Loucy (cell line): ENCODE data around the gene RBM20.

ENCODE experiments used
- H2AFZ ChIP-seq: fragments of 200-600 bp; sonication (generic); 2 replicates; pipeline ENCODE4 v1.6.0; 2016; ENCODE audit warnings: antibody characterized with exemption, mild to moderate bottlenecking, low read length, moderate library complexity
- H3F3A ChIP-seq: fragments of 200-600 bp; 2 replicates; pipeline ENCODE4 v1.6.0; 2016; ENCODE audit warnings: antibody characterized with exemption, low read depth, mild to moderate bottlenecking
- H3K27me3 ChIP-seq: fragments of 200-600 bp; sonication (generic); 2 replicates; pipeline ENCODE4 v1.6.1; 2014; ENCODE audit warnings: low read length, mild to moderate bottlenecking; ENCODE audit not compliant: insufficient read depth, poor library complexity, severe bottlenecking
- H3K36me3 ChIP-seq: fragments of 200-600 bp; sonication (generic); 2 replicates; pipeline ENCODE4 v1.6.1; 2016; ENCODE audit warnings: low read length; ENCODE audit not compliant: insufficient read depth
- H3K4me1 ChIP-seq: fragments of 200-600 bp; sonication (generic); 2 replicates; pipeline ENCODE4 v1.5.1; 2014; ENCODE audit warnings: low read length, mild to moderate bottlenecking; ENCODE audit not compliant: insufficient read depth, poor library complexity, severe bottlenecking
- H3K4me2 ChIP-seq: fragments of 200-600 bp; sonication (generic); 2 replicates; pipeline ENCODE4 v1.6.0; 2014; ENCODE audit warnings: antibody characterized with exemption, low read length, low read depth, mild to moderate bottlenecking; ENCODE audit not compliant: poor library complexity, severe bottlenecking
- H3K4me3 ChIP-seq: fragments of 200-600 bp; sonication (generic); 2 replicates; pipeline ENCODE4 v1.5.1; 2014; ENCODE audit warnings: low read length, mild to moderate bottlenecking, mixed read lengths; ENCODE audit not compliant: poor library complexity, severe bottlenecking
- H3K79me2 ChIP-seq: fragments of 200-600 bp; sonication (generic); 2 replicates; pipeline ENCODE4 v1.6.1; 2014; ENCODE audit warnings: low read length; ENCODE audit not compliant: insufficient read depth
- H3K9ac ChIP-seq: fragments of 200-600 bp; sonication (generic); 2 replicates; pipeline ENCODE4 v1.6.0; 2014; ENCODE audit warnings: mild to moderate bottlenecking, low read depth, low read length, moderate library complexity; ENCODE audit not compliant: poor library complexity, severe bottlenecking
- H3K9me2 ChIP-seq: fragments of 200-600 bp; sonication (generic); replicated peaks from 2 replicates; pipeline ENCODE4 v1.6.1; 2016; ENCODE audit warnings: low read depth, low read length, mixed read lengths
- H3K9me3 ChIP-seq: fragments of 200-600 bp; sonication (generic); 2 replicates; pipeline ENCODE4 v1.6.1; 2014; ENCODE audit warnings: mild to moderate bottlenecking, antibody characterized with exemption, low read length, low read depth; ENCODE audit not compliant: insufficient read depth
- H4K20me1 ChIP-seq: fragments of 200-600 bp; sonication (generic); 2 replicates; pipeline ENCODE4 v1.6.0; 2014; ENCODE audit warnings: antibody characterized with exemption, low read length, mild to moderate bottlenecking; ENCODE audit not compliant: insufficient read depth, poor library complexity, severe bottlenecking
- CTCF ChIP-seq: fragments of 200-600 bp; sonication (generic); conservative IDR thresholded peaks from 2 replicates; pipeline ENCODE4 v1.5.1; 2014; ENCODE audit warnings: mild to moderate bottlenecking, antibody characterized with exemption, low read length
- EZH2phosphoT487 ChIP-seq: fragments of 200-600 bp; IDR thresholded peaks from 2 replicates; pipeline ENCODE4 v1.6.1; 2018; ENCODE audit warnings: antibody characterized with exemption, mild to moderate bottlenecking, moderate library complexity, borderline replicate concordance

The RBM20 gene

GRCh38 chr10:110887560-110887959 is 243.4 kb downstream of the RBM20 start:
- H2AFZ ChIP-seq, result no peak overlapping the region
- no peaks in the 10 kb centered on the region for H3K9me2 ChIP-seq
- no peaks in the 10 kb centered on the region for H3K27me3 ChIP-seq
- no peak overlapping the region for H3K9ac ChIP-seq
- peaks cover 83% of the 10 kb centered on the region for H3K36me3 ChIP-seq
- no peak for TF ChIP-seq CTCF
- TF ChIP-seq EZH2phosphoT487, result no peak
- H3K79me2 ChIP-seq, result peaks cover 48% of the 10 kb centered on the region
- no peaks in the 10 kb centered on the region for H3K9me3 ChIP-seq
- peaks cover 33% of the 10 kb centered on the region for H4K20me1 ChIP-seq
- H3K4me2 ChIP-seq, result no peak overlapping the region
- 0 out of 2 replicates have a peak, but pooled peaks cover 6% of the 10 kb centered on the region for H3F3A ChIP-seq
- no peak overlapping the region for H3K4me3 ChIP-seq
- peaks cover 23% of the 10 kb centered on the region for H3K4me1 ChIP-seq
